ENCODE measurements around the gene TRIOBP. TPM values are rescaled to one million over a fixed set of nuclear protein-coding genes. Genes with fewer than 3 reads are reported as not detected.
A peak's percentile ranks its signal among the peaks of the same experiment; 100 is the strongest.

TRIOBP gene
- total and polyA plus RNA-seq, 2 donors (not counting 3 experiments of a cell fraction or from before 2014, with no cell fraction given) = 60.6 to 104 TPM

DNA sequence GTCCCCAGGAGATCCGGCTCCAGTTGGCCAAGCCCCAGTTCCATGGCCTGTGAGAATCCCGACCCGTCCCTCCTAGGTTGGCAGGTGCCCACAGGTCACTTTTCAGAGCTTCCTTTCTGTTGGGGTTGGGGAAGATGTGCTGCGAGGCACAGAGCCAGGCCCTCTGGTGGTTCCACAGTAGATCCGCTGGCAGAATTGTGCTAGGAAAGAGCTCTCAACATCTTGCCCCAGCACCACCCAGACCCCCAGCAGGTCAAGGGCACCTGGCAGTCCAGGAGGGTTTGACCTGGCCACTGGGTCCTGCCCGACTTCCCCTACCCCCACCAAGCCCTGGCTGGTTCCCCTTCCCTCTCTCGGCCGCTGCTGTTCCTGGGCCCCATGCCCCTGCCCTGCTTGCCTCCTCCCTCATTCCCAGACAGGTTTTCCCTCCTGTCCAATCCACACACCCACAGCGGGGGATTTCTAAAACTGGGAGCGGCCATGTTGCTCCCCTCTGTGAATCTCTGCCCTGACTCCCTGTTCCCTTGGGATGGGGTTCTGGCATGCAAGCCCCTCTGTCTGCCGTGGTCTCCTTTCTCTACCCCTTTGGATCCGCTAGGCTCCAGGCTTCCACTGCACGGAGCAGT lies 84.7 kb downstream of the TRIOBP start:
- dilution Hi-C loops (cut with MboI; ENCODE audit: extremely low pct_ligation_motif_present, low sequenced_read_pairs) = no loop called here

More for the DNA sequence above, 84.7 kb downstream of the TRIOBP start:
- no peak overlapping the region for H3K4me2 ChIP-seq (ENCODE audit: insufficient read depth, low read length)
- no peak overlapping the region for H3K4me3 ChIP-seq (replicated peaks in 1 of 3; ENCODE audit: insufficient read depth in 1 of 3, low read depth in 1 of 3, low read length in 3 of 3)
- CTCF ChIA-PET = interaction anchor here (0.6 to 2.4 kb wide), 24 partner anchors 8 to 243 kb away, joined by 3 to 12 read pairs (median 4); partner anchors contain the start of genes GCAT, PDXP and TRIOBP
- H3K9me1 ChIP-seq (replicated peaks; ENCODE audit: control insufficient read depth, extremely low read depth, insufficient read depth, low read length) = no peaks in the 10 kb centered on the region
- POLR2A ChIA-PET = interaction anchor here (0.6 kb wide), 1 partner anchor 129 kb away, joined by 3 read pairs; no protein-coding TSS in a partner anchor
- H3K36me3 ChIP-seq (ENCODE audit: control insufficient read depth in 2 of 2, extremely low read depth in 1 of 2, insufficient read depth in 2 of 2, low read length in 2 of 2) = no peaks in the 10 kb centered on the region
- DNase-seq (ENCODE audit: low read depth, low spot score) = no peak
- peaks cover 15% of the 10 kb centered on the region for H3K4me1 ChIP-seq (ENCODE audit: control insufficient read depth, extremely low read depth, insufficient read depth, low read length)
- H3K9ac ChIP-seq (replicated peaks; ENCODE audit: extremely low read depth, insufficient read depth, low read length) = no peak overlapping the region
- no peaks in the 10 kb centered on the region for H4K20me1 ChIP-seq (replicated peaks; ENCODE audit: control insufficient read depth, extremely low read depth, insufficient read depth, low read length)
- TF ChIP-seq POLR2AphosphoS5 (IDR thresholded peaks at IDR 0.05; ENCODE audit: insufficient read depth, low read depth, low read length) (no peak), JUN (IDR thresholded peaks at IDR 0.05; ENCODE audit: borderline replicate concordance, insufficient read depth, insufficient read length, low read depth) (no peak), MYC (IDR thresholded peaks at IDR 0.05; ENCODE audit: low read depth, low read length) (no peak), EZH2 (IDR thresholded peaks at IDR 0.05; ENCODE audit: borderline replicate concordance, low read depth, low read length, severe bottlenecking) (no peak), GATA2 (IDR thresholded peaks at IDR 0.05; ENCODE audit: insufficient read depth, insufficient read length, low read depth, low read length) (no peak), FOS (IDR thresholded peaks at IDR 0.05; ENCODE audit: borderline replicate concordance, insufficient read depth, low read length) (no peak)
- TF ChIP-seq, protein P1, sequence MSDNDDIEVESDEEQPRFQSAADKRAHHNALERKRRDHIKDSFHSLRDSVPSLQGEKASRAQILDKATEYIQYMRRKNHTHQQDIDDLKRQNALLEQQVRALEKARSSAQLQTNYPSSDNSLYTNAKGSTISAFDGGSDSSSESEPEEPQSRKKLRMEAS (IDR thresholded peaks at IDR 0.05; ENCODE audit: insufficient read depth, insufficient read length) = no peak
- TF ChIP-seq, protein P2, sequence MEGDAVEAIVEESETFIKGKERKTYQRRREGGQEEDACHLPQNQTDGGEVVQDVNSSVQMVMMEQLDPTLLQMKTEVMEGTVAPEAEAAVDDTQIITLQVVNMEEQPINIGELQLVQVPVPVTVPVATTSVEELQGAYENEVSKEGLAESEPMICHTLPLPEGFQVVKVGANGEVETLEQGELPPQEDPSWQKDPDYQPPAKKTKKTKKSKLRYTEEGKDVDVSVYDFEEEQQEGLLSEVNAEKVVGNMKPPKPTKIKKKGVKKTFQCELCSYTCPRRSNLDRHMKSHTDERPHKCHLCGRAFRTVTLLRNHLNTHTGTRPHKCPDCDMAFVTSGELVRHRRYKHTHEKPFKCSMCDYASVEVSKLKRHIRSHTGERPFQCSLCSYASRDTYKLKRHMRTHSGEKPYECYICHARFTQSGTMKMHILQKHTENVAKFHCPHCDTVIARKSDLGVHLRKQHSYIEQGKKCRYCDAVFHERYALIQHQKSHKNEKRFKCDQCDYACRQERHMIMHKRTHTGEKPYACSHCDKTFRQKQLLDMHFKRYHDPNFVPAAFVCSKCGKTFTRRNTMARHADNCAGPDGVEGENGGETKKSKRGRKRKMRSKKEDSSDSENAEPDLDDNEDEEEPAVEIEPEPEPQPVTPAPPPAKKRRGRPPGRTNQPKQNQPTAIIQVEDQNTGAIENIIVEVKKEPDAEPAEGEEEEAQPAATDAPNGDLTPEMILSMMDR (IDR thresholded peaks at IDR 0.05; ENCODE audit: extremely low read depth in 1 of 2, insufficient read depth in 1 of 2, low read depth in 1 of 2, low read length in 2 of 2) = peak; percentile 21 to 41
- H3K27me3 ChIP-seq (ENCODE audit: control insufficient read depth in 2 of 2, insufficient read depth in 2 of 2, low read length in 2 of 2) = no peaks in the 10 kb centered on the region
- FAIRE-seq = no peak
- no peaks in the 10 kb centered on the region for H3K79me2 ChIP-seq (ENCODE audit: control insufficient read depth, insufficient read depth, low read length)
- intact Hi-C loops (cut with micrococcal nuclease) = no loop called here
- no peaks in the 10 kb centered on the region for H3K9me3 ChIP-seq (replicated peaks; ENCODE audit: control insufficient read depth, insufficient read depth, low read length)
- no peak overlapping the region for H2AFZ ChIP-seq (ENCODE audit: low read depth, low read length)
- H3K27ac ChIP-seq (ENCODE audit: insufficient read depth, low read depth, low read length) = no peak overlapping the region
- no TSS peak for BruUV-seq (replicated peaks)

Measured in endothelial cell of umbilical vein (primary cell).